Stimulated activated naive B cell treated with anti-CD40 and anti-IgM and Interleukin-4, amounts not matched to agents 10 μg/mL and 1 μg/mL and 100 μg/mL, for 72 hours (primary cell): Measurements from ENCODE around the gene PFKP.
"Not testable (repeated sequence)": the region's sequence is repeated elsewhere in the genome, so short reads cannot be mapped to it uniquely, and the experiment has no call there.

ENCODE experiments used
- ATAC-seq, 2 donors: fragments of 150-1000 bp; cut with Tn5 transposase; replicated peaks; 2 replicates each; pipeline ENCODE4 v1.10.0; 2021; ENCODE audit warnings: moderate library complexity in 1 of 2
- DNase-seq: peaks from one replicate; pipeline ENCODE4 v3.0.0; 2021
- H3K27ac Mint-ChIP-seq: one replicate; pipeline ENCODE4 v1.8.0; 2022; ENCODE audit warnings: mild to moderate bottlenecking, mixed read lengths
- H3K27me3 Mint-ChIP-seq, 2 donors: one replicate each; pipeline ENCODE4 v1.8.0; 2022; ENCODE audit warnings: mixed read lengths in 2 of 2
- H3K36me3 Mint-ChIP-seq, 2 donors: one replicate each; pipeline ENCODE4 v1.8.0; 2022; ENCODE audit warnings: mixed read lengths in 2 of 2, mild to moderate bottlenecking in 1 of 2
- H3K4me1 Mint-ChIP-seq, 2 donors: one replicate each; pipeline ENCODE4 v1.8.0; 2022; ENCODE audit warnings: mixed read lengths in 2 of 2, mild to moderate bottlenecking in 1 of 2
- H3K4me3 Mint-ChIP-seq, 2 donors: one replicate each; pipeline ENCODE4 v1.8.0; 2022; ENCODE audit warnings: mild to moderate bottlenecking in 2 of 2, mixed read lengths in 2 of 2, moderate library complexity in 1 of 2
- H3K9me3 Mint-ChIP-seq, 2 donors: one replicate each; pipeline ENCODE4 v1.8.0; 2022; ENCODE audit warnings: mixed read lengths in 2 of 2, mild to moderate bottlenecking in 1 of 2

PFKP gene

GRCh38 chr10:3151889-3152565, 84.7 kb downstream of the PFKP start:
- peak overlapping the region; percentile 21 for H3K27ac Mint-ChIP-seq
- peaks cover 0 to 5% of the 10 kb centered on the region in 2 donors for H3K9me3 Mint-ChIP-seq
- H3K4me1 Mint-ChIP-seq: peaks cover 0 to 2% of the 10 kb centered on the region in 2 donors
- H3K36me3 Mint-ChIP-seq: peaks cover 59 to 79% of the 10 kb centered on the region in 2 donors
- no peak overlapping the region for H3K4me3 Mint-ChIP-seq
- DNase-seq: no peak
- no peak for ATAC-seq
- no peaks in the 10 kb centered on the region for H3K27me3 Mint-ChIP-seq

- Mint-ChIP-seq H3K4me1 (peaks cover 2% of the 10 kb centered on the region in 2 donors), H3K36me3 (peaks cover 57 to 77% of the 10 kb centered on the region in 2 donors), H3K4me3 (no peak overlapping the region), H3K9me3 (peaks cover 0 to 5% of the 10 kb centered on the region in 2 donors), H3K27ac (peak overlapping the region; percentile 21), H3K27me3 (no peaks in the 10 kb centered on the region)
- DNase-seq (no peak), ATAC-seq (no peak)
These were observed 85.2 kb downstream of the PFKP start for GRCh38 chr10:3152566-3152935.

- peaks cover 63 to 78% of the 10 kb centered on the region in 2 donors for H3K36me3 Mint-ChIP-seq
- H3K4me1 Mint-ChIP-seq: peaks cover 2 to 4% of the 10 kb centered on the region in 2 donors
- no peak for ATAC-seq
- peaks cover 0 to 5% of the 10 kb centered on the region in 2 donors for H3K9me3 Mint-ChIP-seq
- no peak overlapping the region for H3K4me3 Mint-ChIP-seq
- no peak for DNase-seq
- no peaks in the 10 kb centered on the region for H3K27me3 Mint-ChIP-seq
- H3K27ac Mint-ChIP-seq: no peak overlapping the region
These were observed 87.3 kb downstream of the PFKP start for GRCh38 chr10:3154666-3155065.

DNA sequence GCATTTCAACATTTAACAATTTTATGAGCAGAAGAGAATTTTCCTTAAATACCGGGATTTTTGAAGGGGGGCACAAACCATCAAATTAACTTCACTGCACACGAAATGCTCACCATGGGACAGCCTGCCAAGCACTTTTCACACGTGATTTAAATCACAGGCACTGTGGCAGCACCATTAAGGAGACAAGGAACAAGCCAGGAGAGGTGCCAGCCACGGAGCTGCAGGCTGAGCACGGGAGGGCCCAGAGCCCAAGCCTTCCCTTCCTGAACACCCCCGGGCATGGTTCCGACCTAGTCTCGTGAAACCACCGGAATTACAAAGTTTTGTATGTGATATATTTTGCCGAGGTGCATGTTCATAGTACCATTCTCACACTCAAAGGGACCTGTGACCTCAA, 91.8 kb downstream of the PFKP start:
- ATAC-seq: no peak
- Mint-ChIP-seq H3K4me1 (peaks cover 0 to 4% of the 10 kb centered on the region in 2 donors), H3K27ac (no peak overlapping the region), H3K4me3 (no peak overlapping the region), H3K27me3 (no peaks in the 10 kb centered on the region), H3K9me3 (peaks cover 0 to 5% of the 10 kb centered on the region in 2 donors), H3K36me3 (peaks cover 62 to 72% of the 10 kb centered on the region in 2 donors)
- no peak for DNase-seq

- ATAC-seq: no peak
- peaks cover 0 to 2% of the 10 kb centered on the region in 2 donors for H3K4me1 Mint-ChIP-seq
- H3K27ac Mint-ChIP-seq: no peak overlapping the region
- no peaks in the 10 kb centered on the region for H3K9me3 Mint-ChIP-seq
- no peaks in the 10 kb centered on the region for H3K27me3 Mint-ChIP-seq
- no peak for DNase-seq
- no peak overlapping the region for H3K4me3 Mint-ChIP-seq
- H3K36me3 Mint-ChIP-seq: peaks cover 53 to 78% of the 10 kb centered on the region in 2 donors
These were observed 95.2 kb downstream of the PFKP start for GRCh38 chr10:3162533-3162932.

- DNase-seq (no peak), ATAC-seq (no peak)
- H3K27ac Mint-ChIP-seq: no peak overlapping the region
- H3K27me3 Mint-ChIP-seq: no peaks in the 10 kb centered on the region
- H3K4me3 Mint-ChIP-seq: no peak overlapping the region
- peaks cover 54 to 78% of the 10 kb centered on the region in 2 donors for H3K36me3 Mint-ChIP-seq
- peaks cover 2 to 4% of the 10 kb centered on the region in 2 donors for H3K4me1 Mint-ChIP-seq
- H3K9me3 Mint-ChIP-seq: no peaks in the 10 kb centered on the region
These were observed 96.5 kb downstream of the PFKP start for GRCh38 chr10:3163879-3164278.

DNA sequence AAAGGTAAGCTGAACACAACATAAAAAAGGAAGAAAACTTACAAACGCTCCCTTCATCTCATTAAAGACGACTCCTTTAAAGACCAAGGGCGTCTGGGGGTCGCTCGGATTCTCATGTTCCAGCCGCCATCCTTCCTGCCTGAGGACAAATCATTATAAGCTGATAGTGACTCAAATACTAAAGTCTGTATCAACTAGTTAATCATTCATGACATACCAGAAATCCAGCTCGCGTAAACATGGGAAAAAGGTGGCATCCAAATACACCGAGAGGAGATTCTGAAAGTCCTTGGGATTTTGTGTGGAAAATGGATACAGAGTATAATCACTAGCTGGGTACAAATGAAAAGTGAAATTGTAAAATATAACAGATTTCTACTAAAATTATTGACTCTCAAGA, 97.8 kb downstream of the PFKP start:
- ATAC-seq (no peak), DNase-seq (no peak)
- Mint-ChIP-seq H3K36me3 (peaks cover 53 to 73% of the 10 kb centered on the region in 2 donors), H3K9me3 (peaks cover 2 to 4% of the 10 kb centered on the region in 2 donors), H3K4me1 (peaks cover 5 to 11% of the 10 kb centered on the region in 2 donors), H3K4me3 (no peak overlapping the region), H3K27ac (no peak overlapping the region), H3K27me3 (no peaks in the 10 kb centered on the region)

- no peak overlapping the region for H3K27ac Mint-ChIP-seq
- peaks cover 2 to 4% of the 10 kb centered on the region in 2 donors for H3K9me3 Mint-ChIP-seq
- ATAC-seq (no peak), DNase-seq (no peak)
- no peak overlapping the region for H3K4me3 Mint-ChIP-seq
- no peaks in the 10 kb centered on the region for H3K27me3 Mint-ChIP-seq
- peaks cover 5 to 16% of the 10 kb centered on the region in 2 donors for H3K4me1 Mint-ChIP-seq
- peaks cover 46 to 63% of the 10 kb centered on the region in 2 donors for H3K36me3 Mint-ChIP-seq
These were observed 99.3 kb downstream of the PFKP start for GRCh38 chr10:3166496-3167290.

DNA sequence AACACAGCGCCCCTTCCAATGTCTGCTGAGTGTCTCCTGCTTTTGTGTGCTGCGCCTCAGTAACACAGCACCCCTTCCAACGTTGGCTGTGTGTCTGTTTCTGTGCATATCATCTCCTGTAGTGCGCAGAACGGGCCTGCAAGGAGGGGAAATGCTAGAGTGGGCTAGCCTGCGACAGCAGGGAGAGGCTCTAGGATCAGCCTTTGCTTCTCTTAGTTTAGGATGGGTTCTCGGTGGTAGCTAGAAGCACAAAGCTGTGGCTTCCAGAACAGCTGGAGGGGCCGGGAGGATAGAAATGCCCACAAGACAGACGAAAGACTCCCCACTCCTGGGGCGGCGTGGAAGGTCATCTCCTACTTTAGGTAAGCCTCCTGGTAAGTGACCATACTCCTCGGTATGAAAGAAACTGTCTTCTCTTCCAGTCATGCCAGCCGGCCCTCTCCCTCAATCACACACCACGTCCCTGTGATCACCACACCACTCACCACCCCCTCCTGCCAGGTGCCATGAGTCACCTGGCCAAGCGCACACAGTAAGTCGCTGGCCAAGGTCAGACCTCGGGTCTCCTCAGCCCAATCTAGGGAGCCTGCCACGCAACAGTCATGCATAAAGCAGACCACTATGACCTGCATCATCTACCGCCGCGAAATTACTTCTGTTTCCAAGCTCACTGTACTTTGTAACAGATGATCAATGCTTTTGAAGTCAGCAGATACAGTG, 100.4 kb downstream of the PFKP start:
- ATAC-seq (no peak), DNase-seq (no peak)
- no peak overlapping the region for H3K27ac Mint-ChIP-seq
- H3K4me1 Mint-ChIP-seq: peaks cover 5 to 17% of the 10 kb centered on the region in 2 donors
- H3K27me3 Mint-ChIP-seq: no peaks in the 10 kb centered on the region
- peaks cover 2 to 4% of the 10 kb centered on the region in 2 donors for H3K9me3 Mint-ChIP-seq
- H3K4me3 Mint-ChIP-seq: no peak overlapping the region
- peaks cover 39 to 56% of the 10 kb centered on the region in 2 donors for H3K36me3 Mint-ChIP-seq

DNA sequence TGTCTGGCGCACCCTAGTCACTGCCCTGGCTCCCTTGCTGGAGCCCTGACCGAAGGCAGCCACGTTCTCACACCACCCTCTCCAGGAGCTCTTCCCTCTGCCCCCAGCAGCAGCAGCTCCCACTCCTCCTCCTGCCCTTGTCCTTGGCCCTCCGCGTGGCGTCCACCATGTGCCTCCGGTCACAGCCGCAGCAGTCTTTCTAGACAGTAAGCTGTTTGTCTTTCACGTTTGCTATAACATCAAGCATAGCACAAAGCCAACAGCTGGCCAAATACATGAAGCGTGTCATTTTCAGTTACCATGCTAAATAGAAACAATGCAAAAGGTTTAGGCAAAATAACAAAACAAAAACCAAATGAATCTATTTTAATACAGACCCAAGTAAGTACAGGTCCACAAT, 101.9 kb downstream of the PFKP start:
- Mint-ChIP-seq H3K4me3 (peak overlapping the region in 1 of 2 donors; percentile 26), H3K27ac (peak overlapping the region; percentile 20), H3K36me3 (peaks cover 33 to 43% of the 10 kb centered on the region in 2 donors), H3K27me3 (no peaks in the 10 kb centered on the region), H3K9me3 (peaks cover 4% of the 10 kb centered on the region in 2 donors), H3K4me1 (peaks cover 12 to 31% of the 10 kb centered on the region in 2 donors)
- ATAC-seq: no peak
- no peak for DNase-seq

DNA sequence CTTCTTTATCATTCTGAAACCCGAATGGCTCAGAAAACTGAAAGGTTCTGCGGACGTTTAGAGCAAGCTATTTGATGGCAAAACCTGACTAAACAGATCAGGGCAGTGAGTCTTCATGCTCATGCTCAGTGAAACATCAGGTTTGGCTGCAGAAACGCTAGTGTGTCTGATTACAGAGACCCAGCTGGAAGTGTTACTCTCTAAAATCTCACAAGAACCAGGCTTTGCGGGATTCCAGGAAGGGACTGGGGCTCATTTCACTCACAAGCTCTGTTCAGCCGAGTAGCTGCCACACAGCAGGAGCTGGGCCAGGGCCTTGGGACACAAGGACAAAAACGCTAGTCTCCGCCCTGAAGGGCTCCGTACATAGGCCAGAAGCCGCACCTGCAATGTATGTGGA, 102.3 kb downstream of the PFKP start:
- Mint-ChIP-seq H3K27me3 (no peaks in the 10 kb centered on the region), H3K4me1 (peaks cover 12 to 31% of the 10 kb centered on the region in 2 donors), H3K36me3 (peaks cover 33 to 43% of the 10 kb centered on the region in 2 donors), H3K4me3 (no peak overlapping the region), H3K27ac (no peak overlapping the region), H3K9me3 (peaks cover 4% of the 10 kb centered on the region in 2 donors)
- no peak for DNase-seq
- no peak for ATAC-seq

DNA sequence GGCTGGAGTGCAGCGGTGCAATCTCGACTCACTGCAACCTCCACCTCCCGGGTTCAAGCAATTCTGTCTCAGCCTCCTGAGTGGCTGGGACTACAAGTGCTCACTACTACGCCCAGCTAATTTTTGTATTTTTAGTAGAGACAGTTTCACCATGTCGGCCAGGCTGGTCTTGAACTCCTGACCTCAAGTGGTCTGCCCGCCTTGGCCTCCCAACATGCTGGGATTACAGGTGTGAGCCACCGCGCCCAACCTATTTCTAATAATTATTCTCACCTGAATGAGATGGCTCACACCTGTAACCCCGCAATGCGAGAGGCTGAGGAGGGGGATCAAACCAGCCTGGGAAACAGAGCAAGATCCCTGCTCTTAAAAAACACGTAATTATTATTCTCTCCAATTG, 104.1 kb downstream of the PFKP start:
- ATAC-seq, H3K9me3 Mint-ChIP-seq, H3K27ac Mint-ChIP-seq, H3K27me3 Mint-ChIP-seq, DNase-seq: not testable (repeated sequence)
- peaks cover 12 to 31% of the 10 kb centered on the region in 2 donors for H3K4me1 Mint-ChIP-seq
- peaks cover 22 to 25% of the 10 kb centered on the region in 2 donors for H3K36me3 Mint-ChIP-seq
- peak overlapping the region; percentile 82 to 90 for H3K4me3 Mint-ChIP-seq

GRCh38 chr10:3172081-3172445, 104.7 kb downstream of the PFKP start:
- ATAC-seq (peak in 1 of 2 donors; percentile 0), DNase-seq (no peak)
- no peaks in the 10 kb centered on the region for H3K27me3 Mint-ChIP-seq
- H3K4me1 Mint-ChIP-seq: peaks cover 12 to 31% of the 10 kb centered on the region in 2 donors
- peak overlapping the region; percentile 82 to 90 for H3K4me3 Mint-ChIP-seq
- peaks cover 20 to 22% of the 10 kb centered on the region in 2 donors for H3K36me3 Mint-ChIP-seq
- H3K9me3 Mint-ChIP-seq: peaks cover 4% of the 10 kb centered on the region in 2 donors
- peak overlapping the region; percentile 92 for H3K27ac Mint-ChIP-seq

- peak within 1 kb of the TSS; percentile 82 to 90 for H3K4me3 Mint-ChIP-seq
- no peaks in the 10 kb centered on the region for H3K27me3 Mint-ChIP-seq
- peaks cover 4% of the 10 kb centered on the region in 2 donors for H3K9me3 Mint-ChIP-seq
- H3K27ac Mint-ChIP-seq: peak within 1 kb of the TSS; percentile 92
- peak; percentile 99 for DNase-seq
- peaks cover 17 to 19% of the 10 kb centered on the region in 2 donors for H3K36me3 Mint-ChIP-seq
- peak; percentile 95 to 96 for ATAC-seq
- peaks cover 12 to 33% of the 10 kb centered on the region in 2 donors for H3K4me1 Mint-ChIP-seq
These were observed 105.3 kb downstream of the PFKP start, which contains the start of gene PITRM1 for GRCh38 chr10:3172446-3173170. TSS of gene PITRM1 (minus strand) at chr10:3172782. CDS start at chr10:3172772, 10 bp downstream.
